ENCODE results near the gene TMEM120A.
A peak's percentile ranks its signal among the peaks of the same experiment; 100 is the strongest.

TMEM120A gene

DNA sequence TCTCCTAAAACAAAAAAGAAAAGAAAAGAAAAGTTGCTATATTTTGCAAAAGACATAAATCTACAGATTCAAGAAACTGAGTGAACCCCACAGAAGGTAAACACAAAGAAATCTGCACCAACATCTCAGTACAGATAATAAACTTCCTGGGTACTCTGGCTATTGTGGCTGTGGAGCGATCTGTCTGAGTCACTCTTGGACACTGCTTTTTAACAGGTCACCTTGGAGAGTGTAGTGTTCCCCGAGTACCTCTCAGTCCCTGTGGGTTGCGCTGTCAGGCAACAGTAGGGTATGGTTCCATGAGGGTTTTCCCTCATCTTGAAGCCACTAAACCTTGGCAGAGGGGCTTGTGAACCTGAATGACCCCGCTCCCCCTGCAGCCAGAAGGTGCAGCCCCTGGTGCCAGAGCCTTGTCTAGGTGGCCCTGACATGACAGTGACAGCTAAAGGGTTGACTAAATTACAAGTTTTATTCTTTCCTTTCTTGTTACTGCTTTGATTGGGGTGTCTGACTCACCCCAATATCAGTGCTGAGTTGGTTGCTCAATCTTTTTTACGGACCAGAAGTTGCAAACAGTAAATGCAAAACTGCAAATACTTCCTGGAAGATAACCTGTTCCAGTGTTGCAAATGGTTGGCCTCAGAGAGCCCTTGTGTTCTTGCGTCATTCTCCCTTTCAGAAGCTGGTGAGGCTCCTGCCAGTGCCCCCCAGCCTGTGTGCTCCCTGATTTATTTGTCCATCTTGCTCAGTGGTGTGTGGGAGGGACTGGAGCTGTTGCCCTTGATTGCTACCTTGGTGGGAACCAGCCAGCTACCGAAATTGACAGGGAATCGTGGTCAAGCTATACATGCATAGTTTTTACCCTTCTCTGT, 48.9 kb downstream of the TMEM120A start:
- DNase-seq (ENCODE audit: low read depth): peak; percentile 37
- TF ChIP-seq, protein P1, sequence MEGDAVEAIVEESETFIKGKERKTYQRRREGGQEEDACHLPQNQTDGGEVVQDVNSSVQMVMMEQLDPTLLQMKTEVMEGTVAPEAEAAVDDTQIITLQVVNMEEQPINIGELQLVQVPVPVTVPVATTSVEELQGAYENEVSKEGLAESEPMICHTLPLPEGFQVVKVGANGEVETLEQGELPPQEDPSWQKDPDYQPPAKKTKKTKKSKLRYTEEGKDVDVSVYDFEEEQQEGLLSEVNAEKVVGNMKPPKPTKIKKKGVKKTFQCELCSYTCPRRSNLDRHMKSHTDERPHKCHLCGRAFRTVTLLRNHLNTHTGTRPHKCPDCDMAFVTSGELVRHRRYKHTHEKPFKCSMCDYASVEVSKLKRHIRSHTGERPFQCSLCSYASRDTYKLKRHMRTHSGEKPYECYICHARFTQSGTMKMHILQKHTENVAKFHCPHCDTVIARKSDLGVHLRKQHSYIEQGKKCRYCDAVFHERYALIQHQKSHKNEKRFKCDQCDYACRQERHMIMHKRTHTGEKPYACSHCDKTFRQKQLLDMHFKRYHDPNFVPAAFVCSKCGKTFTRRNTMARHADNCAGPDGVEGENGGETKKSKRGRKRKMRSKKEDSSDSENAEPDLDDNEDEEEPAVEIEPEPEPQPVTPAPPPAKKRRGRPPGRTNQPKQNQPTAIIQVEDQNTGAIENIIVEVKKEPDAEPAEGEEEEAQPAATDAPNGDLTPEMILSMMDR (conservative IDR thresholded peaks at IDR 0.05; ENCODE audit: low read length): no peak
- H3K4me3 ChIP-seq (ENCODE audit: low read length): no peak overlapping the region

DNA sequence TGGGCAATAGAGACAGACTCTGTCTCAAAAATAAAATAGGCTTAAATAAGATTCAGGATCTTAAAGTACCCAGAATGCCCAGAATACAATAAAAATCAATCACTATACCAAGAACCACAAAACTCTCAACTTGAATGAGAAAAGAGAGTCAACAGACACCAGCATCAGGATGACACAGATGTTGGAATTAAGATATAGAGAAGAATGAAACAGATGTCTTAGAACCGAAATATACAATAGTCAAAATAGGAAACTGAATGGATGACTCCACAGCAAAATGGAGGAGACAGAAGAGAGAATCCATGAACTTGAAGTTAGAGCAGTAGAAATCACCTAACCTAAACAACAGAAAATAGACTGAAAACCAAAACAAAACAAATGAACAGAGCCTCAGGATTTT, 49.9 kb downstream of the TMEM120A start:
- H3K4me3 ChIP-seq (ENCODE audit: low read length): no peak overlapping the region
- TF ChIP-seq, protein P1 (conservative IDR thresholded peaks at IDR 0.05; ENCODE audit: low read length): no peak
- no peak for DNase-seq (ENCODE audit: low read depth)

DNA sequence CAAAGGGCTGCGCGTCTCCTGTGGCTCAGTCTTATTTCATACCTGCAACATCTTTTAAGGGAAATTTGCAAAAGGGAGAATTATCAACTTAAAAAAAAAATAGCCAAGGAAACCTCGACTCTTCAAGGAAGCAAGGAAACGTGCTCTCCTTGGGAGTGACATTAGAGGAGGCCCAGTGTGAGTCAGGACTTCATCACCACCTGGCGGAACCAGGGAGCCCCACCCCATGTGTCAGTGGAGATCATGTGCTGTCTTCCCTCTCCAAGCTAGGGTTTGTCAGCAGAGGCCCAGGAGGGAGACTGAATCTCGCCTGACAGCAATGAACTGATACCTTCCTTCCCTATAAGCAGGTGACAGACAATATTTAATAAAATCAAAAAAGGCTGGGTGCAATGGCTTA, 50.5 kb downstream of the TMEM120A start:
- H3K4me3 ChIP-seq (ENCODE audit: low read length): no peak overlapping the region
- TF ChIP-seq, protein P1 (conservative IDR thresholded peaks at IDR 0.05; ENCODE audit: low read length): no peak
- DNase-seq (ENCODE audit: low read depth): no peak

DNA sequence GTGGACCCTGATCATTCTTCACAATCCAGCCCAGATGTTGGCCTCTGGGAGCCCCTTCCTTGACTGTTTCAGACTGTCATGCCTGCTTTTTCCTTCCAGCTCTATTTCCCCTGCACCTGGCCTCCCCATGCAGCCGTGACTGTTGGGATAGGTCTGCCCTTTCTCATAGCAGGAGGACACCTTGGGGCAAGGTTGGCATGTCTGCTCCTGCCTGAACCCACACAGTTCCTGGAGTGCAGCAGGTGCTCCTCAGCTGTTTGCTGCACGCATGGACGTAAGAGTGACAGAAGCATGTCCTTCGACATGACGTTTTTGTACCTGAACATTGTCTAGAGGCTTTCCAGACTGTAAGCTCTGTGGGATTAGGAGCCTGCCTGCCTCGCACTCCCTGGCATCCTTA, 55.5 kb downstream of the TMEM120A start:
- no peak for DNase-seq (ENCODE audit: low read depth)
- no peak overlapping the region for H3K4me3 ChIP-seq (ENCODE audit: low read length)
- TF ChIP-seq, protein P1 (conservative IDR thresholded peaks at IDR 0.05; ENCODE audit: low read length): no peak

DNA sequence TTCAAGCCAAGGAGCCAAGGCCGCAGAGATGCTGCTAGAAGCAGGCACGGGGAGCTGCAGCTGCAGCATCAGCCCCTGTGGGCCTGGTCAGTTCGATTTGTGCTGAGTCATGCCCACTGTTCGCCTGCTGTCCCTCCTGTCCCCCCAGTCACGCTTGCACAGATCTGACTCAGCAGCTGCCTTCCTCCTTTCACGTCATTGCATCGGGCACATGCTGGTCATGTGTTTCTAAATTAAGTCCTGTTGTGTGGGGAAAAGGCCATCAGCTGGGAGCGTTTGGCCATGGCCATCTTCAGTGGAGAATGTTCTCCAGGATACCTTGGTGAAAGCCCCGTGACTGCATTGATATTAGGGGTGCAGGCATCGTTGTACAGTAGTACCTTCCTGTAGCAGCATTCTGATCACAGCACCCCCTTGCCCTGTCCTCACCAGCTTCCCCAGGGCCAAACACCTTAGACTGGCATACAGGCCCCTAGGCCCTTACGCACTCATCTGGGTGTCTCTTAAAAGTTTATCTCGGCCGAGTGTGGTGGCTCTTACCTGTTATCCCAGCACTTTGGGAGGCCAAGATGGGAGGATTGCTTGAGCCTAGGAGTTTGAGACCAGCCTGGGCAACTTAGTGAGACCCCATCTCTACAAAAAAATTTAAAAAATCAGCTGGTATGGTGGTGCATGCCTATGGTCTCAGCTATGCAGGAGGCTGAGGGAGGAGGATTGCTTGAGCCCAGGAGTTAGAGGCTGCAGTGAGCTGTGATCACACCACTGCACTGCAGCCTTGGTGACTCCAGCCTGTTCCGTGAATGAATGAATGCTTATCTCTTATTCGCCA, 56.2 kb downstream of the TMEM120A start:
- TF ChIP-seq, protein P1 (conservative IDR thresholded peaks at IDR 0.05; ENCODE audit: low read length): no peak
- DNase-seq (ENCODE audit: low read depth): peak; percentile 97
- H3K4me3 ChIP-seq (ENCODE audit: low read length): no peak overlapping the region

Data from AG10803 (cell line).